ENCODE results near the gene ALPP.
"Not testable (repeated sequence)": the region's sequence is repeated elsewhere in the genome, so short reads cannot be mapped to it uniquely, and the experiment has no call there.

Gene ALPP

GRCh38 chr2:232341061-232341738 lies 37.4 kb upstream of the ALPP start:
- no peak for DNase-seq (ENCODE audit: low spot score)

DNA sequence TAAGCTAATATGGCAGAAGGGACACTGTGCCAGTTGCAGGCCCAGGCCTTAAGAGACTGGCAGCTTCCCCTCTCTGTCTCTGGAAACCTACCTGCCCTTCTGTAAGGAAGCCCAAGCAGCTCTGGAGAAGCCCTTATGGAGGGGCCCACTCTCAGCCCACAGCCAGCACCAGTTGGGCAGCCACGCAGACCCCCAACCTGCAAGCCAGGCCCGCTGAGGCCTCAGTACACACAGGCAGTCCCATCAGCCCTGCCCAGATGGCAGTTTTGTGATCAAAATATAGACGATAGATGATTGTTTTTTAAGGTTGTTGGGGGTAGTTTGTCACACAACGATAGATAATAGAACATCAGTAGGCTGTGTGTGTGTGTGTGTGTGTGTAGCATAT lies 36.8 kb upstream of the ALPP start:
- no peak for DNase-seq (ENCODE audit: low spot score)

DNA sequence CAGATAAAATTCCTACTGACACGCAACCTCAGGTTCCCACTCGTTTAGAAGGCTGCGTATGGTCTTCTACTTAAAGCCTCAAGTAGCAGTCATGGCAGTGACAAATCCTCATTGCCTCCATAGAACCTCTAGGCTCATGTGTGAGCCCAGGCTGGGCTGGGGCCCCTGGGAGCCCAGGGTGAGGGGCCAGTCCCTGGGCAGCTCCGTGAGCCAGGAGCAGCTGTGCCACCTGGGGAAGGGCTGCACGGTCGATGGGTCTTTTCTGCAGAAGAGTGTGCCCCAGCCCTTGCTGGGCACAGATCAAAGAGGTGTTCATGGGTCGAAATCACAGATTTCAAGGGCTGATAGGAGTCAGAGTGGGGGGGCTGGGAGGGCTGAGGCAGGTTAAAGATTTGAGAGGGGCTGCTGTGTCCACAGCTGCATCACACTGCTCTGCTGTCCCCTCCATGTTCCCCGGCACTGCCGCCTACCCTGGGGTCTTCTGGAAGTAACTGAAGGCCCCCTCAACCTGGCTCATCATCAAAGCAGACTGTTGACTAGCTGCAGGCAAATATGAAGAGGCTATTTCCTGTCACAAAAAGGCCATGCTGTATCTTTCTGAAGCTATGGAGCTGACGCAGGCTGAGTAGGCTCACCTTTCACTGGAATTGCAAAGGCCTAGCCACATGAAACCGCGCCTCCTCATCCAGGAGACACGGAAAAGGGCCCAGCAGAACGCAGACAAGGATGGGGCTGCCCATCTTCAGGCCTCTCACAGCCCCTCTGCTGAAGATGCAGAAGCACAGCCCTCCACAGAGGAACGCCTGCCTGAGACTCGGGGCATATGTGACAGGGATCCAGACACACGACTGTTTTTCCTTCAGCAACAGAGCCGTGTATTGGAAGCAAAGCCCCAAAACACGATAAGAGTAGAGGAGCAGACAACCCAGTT lies 35.7 kb upstream of the ALPP start:
- DNase-seq (ENCODE audit: low spot score) = no peak

DNA sequence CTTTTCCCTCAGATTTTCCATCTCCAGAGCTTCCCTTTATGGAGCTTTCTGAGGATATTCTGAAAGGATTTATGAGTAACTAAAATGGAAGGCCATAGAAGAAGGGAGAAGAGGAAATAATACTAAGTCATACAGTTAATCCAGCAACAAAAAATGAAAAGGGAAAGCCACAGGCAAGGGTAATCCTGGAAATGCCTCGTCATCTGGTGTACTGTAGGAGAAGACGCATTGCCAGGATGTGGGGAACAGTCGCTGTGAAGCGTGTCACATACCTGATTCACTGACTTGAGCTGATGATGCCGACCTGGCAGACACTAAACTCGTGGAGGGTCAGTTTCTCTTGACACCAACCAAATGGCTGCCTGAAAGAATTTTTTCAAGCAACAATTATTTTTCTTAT lies 34.7 kb upstream of the ALPP start:
- DNase-seq (ENCODE audit: low spot score) = no peak

DNA sequence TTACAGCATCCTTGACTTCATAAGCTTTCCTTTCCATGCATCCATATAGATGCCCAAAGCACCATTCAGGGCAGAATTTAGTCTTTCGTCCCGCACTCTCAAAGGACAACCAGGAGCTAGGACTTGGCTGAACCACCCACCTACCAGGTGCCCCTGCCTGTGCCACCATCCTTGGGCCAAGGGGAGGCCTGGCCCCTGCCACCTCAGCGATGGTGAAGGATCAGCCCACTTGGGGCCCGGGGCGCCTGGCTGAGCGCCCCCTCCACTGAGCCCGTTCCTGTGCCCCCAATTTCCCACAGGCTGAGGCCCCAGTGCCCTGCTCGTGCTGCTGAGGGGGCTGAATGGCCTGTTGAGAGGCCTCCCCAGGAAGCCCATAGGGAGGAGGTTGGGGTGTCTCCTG lies 33.3 kb upstream of the ALPP start:
- no peak for DNase-seq (ENCODE audit: low spot score)

- DNase-seq (ENCODE audit: low spot score) = no peak
These were observed 31.2 kb upstream of the ALPP start for GRCh38 chr2:232347369-232347768.

DNA sequence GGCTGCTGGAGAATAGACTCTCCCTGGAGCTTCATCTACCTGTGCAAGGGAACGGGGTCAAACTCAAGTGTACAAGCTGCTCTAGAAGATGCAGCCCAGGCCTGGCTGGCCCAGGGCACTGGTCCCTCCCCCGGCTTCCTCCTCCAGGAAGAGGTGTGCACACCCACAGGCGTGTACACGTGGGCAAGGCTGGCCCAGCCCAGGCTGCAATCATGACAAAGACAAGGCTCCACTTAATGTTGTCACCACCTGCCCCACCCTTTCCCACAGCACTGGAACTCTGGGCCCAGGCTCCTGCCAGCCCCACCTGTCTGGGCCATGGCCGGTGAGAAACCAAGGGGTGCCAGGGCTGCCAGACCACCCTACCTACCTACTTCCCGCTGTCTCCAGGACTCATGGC lies 29.6 kb upstream of the ALPP start:
- no peak for DNase-seq (ENCODE audit: low spot score)

GRCh38 chr2:232349546-232349945 lies 29.0 kb upstream of the ALPP start:
- no peak for DNase-seq (ENCODE audit: low spot score)

- no peak for DNase-seq (ENCODE audit: low spot score)
These were observed 28.5 kb upstream of the ALPP start for GRCh38 chr2:232349946-232350635.

DNA sequence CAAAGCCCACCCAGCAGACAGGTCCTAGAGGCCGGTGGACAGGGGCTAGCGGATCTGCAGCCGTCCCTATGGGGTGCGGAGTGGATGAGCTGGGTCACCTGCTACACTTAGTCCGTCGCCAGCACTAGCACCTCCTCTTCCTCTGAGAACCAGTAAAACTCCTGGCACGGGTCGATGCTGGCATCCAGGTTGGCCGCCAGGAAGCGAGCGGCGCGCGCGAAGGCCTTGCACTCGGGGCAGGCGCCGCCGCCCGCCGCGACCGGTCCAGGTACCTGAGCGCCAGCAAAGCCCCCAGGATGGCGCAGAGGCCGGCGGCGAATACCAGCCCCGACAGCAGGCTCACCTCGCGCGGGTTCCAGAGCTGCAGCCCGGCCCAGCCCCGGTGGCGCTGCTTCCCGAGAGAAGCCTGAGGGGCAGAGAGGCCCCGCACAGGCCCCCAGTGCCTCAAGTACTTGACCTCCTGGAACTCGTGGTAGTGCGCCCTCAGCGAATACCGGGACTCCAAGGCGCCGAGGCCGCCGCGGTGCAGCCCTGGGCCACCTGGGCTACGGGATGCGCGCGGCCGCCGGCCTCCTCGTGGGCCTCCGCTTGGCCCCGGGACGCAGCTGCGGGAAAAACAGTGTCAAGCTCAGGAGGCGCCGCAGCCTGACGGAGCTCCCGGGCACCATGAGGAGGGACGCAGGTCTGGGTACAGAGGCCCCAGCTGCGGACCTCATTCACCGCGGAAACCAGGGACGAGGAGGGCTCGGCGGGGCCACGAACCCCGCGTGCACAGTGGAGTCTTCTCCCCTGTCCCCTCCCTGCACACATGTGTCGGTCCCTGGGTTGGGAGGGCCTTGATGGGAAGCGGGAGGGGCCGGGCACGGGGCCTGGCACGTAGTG lies 27.5 kb upstream of the ALPP start:
- no peak for DNase-seq (ENCODE audit: low spot score)

GRCh38 chr2:232351686-232352510 lies 26.7 kb upstream of the ALPP start:
- DNase-seq (ENCODE audit: low spot score) = no peak

- DNase-seq (ENCODE audit: low spot score) = no peak
These were observed 25.9 kb upstream of the ALPP start for GRCh38 chr2:232352511-232353091.

GRCh38 chr2:232353096-232353495 lies 25.5 kb upstream of the ALPP start:
- DNase-seq (ENCODE audit: low spot score) = no peak

DNA sequence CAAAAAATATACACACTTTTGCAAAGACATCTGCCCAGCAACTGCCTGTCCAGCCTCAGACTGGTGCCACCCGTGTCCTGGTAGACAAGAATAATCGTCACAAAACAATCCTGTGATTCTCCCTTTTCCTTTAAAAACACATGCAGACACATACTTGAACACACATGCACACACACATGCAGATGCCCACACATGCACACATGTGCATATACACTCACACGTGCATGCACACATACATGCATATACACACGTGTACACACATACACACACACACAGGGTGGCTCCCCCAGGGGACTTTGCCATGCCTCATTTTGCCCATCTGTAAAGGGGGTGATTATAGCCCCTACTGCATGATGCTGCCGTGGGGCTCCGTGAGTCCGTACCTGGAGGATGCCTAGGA lies 24.9 kb upstream of the ALPP start:
- no peak for DNase-seq (ENCODE audit: low spot score)

GRCh38 chr2:232354069-232354468 lies 24.5 kb upstream of the ALPP start:
- DNase-seq (ENCODE audit: low spot score) = no peak

GRCh38 chr2:232361646-232362045 lies 16.9 kb upstream of the ALPP start:
- DNase-seq (ENCODE audit: low spot score) = no peak

GRCh38 chr2:232362174-232362900 lies 16.2 kb upstream of the ALPP start:
- DNase-seq (ENCODE audit: low spot score) = no peak

- DNase-seq (ENCODE audit: low spot score) = not testable (repeated sequence)
These were observed 15.3 kb upstream of the ALPP start for GRCh38 chr2:232363064-232363783.
